SIG-M5 (cell line): ENCODE measurements around the gene FBXL17.
"Not testable (repeated sequence)": the region's sequence is repeated elsewhere in the genome, so short reads cannot be mapped to it uniquely, and the experiment has no call there.

Experiments
- DNase-seq: peaks from one replicate; lab custom pipeline; 2025; lab: John Stamatoyannopoulos, UW

The FBXL17 gene

GRCh38 chr5:108249095-108249784 lies 132.7 kb downstream of the FBXL17 start:
- DNase-seq, result no peak

- DNase-seq, result no peak
These were observed 142.7 kb downstream of the FBXL17 start for GRCh38 chr5:108238936-108239887.

- no peak for DNase-seq
These were observed 143.4 kb downstream of the FBXL17 start for GRCh38 chr5:108238461-108238860.

- DNase-seq, result no peak
These were observed 148.2 kb downstream of the FBXL17 start for GRCh38 chr5:108233617-108234155.

- no peak for DNase-seq
These were observed 149.1 kb downstream of the FBXL17 start for GRCh38 chr5:108232805-108233204.

GRCh38 chr5:108222011-108222410 lies 159.9 kb downstream of the FBXL17 start:
- no peak for DNase-seq

GRCh38 chr5:108220834-108221233 lies 161.1 kb downstream of the FBXL17 start:
- no peak for DNase-seq

- no peak for DNase-seq
These were observed 165.0 kb downstream of the FBXL17 start for GRCh38 chr5:108216890-108217289.

- no peak for DNase-seq
These were observed 167.0 kb downstream of the FBXL17 start for GRCh38 chr5:108214857-108215256.

- no peak for DNase-seq
These were observed 169.0 kb downstream of the FBXL17 start for GRCh38 chr5:108212775-108213346.

- DNase-seq, result no peak
These were observed 175.2 kb downstream of the FBXL17 start for GRCh38 chr5:108206707-108207106.

- DNase-seq, result no peak
These were observed 180.2 kb downstream of the FBXL17 start for GRCh38 chr5:108201721-108202120.

GRCh38 chr5:108196276-108196675 lies 185.6 kb downstream of the FBXL17 start:
- no peak for DNase-seq

- DNase-seq, result no peak
These were observed 188.7 kb downstream of the FBXL17 start for GRCh38 chr5:108193021-108193795.

- no peak for DNase-seq
These were observed 197.0 kb downstream of the FBXL17 start for GRCh38 chr5:108184940-108185339.

- DNase-seq, result no peak
These were observed 199.9 kb downstream of the FBXL17 start for GRCh38 chr5:108181975-108182374.

- DNase-seq, result no peak
These were observed 207.6 kb downstream of the FBXL17 start for GRCh38 chr5:108174286-108174685.

GRCh38 chr5:108171759-108172158 lies 210.1 kb downstream of the FBXL17 start:
- no peak for DNase-seq

- no peak for DNase-seq
These were observed 213.0 kb downstream of the FBXL17 start for GRCh38 chr5:108168915-108169314.

- no peak for DNase-seq
These were observed 214.7 kb downstream of the FBXL17 start for GRCh38 chr5:108167174-108167573.

- no peak for DNase-seq
These were observed 217.3 kb downstream of the FBXL17 start for GRCh38 chr5:108164574-108164973.

GRCh38 chr5:108152854-108153253 lies 229.0 kb downstream of the FBXL17 start:
- DNase-seq, result not testable (repeated sequence)
